NT2/D1 (cell line): ENCODE data around the gene TMEM214.

Experiments used
- DNase-seq: peaks from one replicate; pipeline ENCODE4 v3.0.0-alpha.2; 2011; ENCODE audit warnings: low read depth, low spot score
- H3K27me3 ChIP-seq: 2 replicates; pipeline ENCODE4 v1.6.0; 2011; ENCODE audit warnings: mild to moderate bottlenecking; ENCODE audit not compliant: insufficient read length, insufficient read depth
- H3K36me3 ChIP-seq: 2 replicates; pipeline ENCODE4 v1.6.1; 2011; ENCODE audit warnings: mild to moderate bottlenecking, low read length, mixed read lengths; ENCODE audit not compliant: insufficient read depth, insufficient read length
- H3K4me1 ChIP-seq: 2 replicates; pipeline ENCODE4 v1.5.1; 2011; ENCODE audit not compliant: insufficient read depth, insufficient read length
- H3K4me3 ChIP-seq: 2 replicates; pipeline ENCODE4 v1.5.1; 2011; ENCODE audit warnings: low read depth; ENCODE audit not compliant: insufficient read length
- H3K9ac ChIP-seq: 2 replicates; pipeline ENCODE4 v1.6.0; 2011; ENCODE audit warnings: low read depth; ENCODE audit not compliant: insufficient read length
- H3K9me3 ChIP-seq: 2 replicates; pipeline ENCODE4 v1.5.1; 2011; ENCODE audit warnings: mild to moderate bottlenecking, low read length; ENCODE audit not compliant: insufficient read depth
- SUZ12 ChIP-seq: IDR thresholded peaks from 2 replicates; pipeline ENCODE4 v1.6.1; 2011; ENCODE audit not compliant: insufficient read length, insufficient read depth; ENCODE audit errors: extremely low read depth
- YY1 ChIP-seq: IDR thresholded peaks from 2 replicates; pipeline ENCODE4 v1.6.1; 2011; ENCODE audit not compliant: insufficient read length, insufficient read depth
- ZNF274 ChIP-seq: IDR thresholded peaks from 2 replicates; pipeline ENCODE4 v1.6.1; 2011; ENCODE audit warnings: mild to moderate bottlenecking, low read depth, low read length

Gene TMEM214

GRCh38 chr2:27021253-27022049 lies 11.3 kb upstream of the TMEM214 start:
- no peak for DNase-seq
- TF ChIP-seq YY1 (no peak), ZNF274 (no peak), SUZ12 (no peak)
- Histone ChIP-seq H3K36me3 (peaks cover 35% of the 10 kb centered on the region), H3K27me3 (no peaks in the 10 kb centered on the region), H3K9me3 (no peaks in the 10 kb centered on the region), H3K9ac (no peak overlapping the region), H3K4me1 (peaks cover 10% of the 10 kb centered on the region), H3K4me3 (no peak overlapping the region)

GRCh38 chr2:27023740-27024139 lies 9.0 kb upstream of the TMEM214 start:
- H3K36me3 ChIP-seq: peaks cover 35% of the 10 kb centered on the region
- no peaks in the 10 kb centered on the region for H3K9me3 ChIP-seq
- TF ChIP-seq YY1 (no peak), SUZ12 (no peak), ZNF274 (no peak)
- H3K4me1 ChIP-seq: peaks cover 8% of the 10 kb centered on the region
- H3K9ac ChIP-seq: no peak overlapping the region
- H3K27me3 ChIP-seq: no peaks in the 10 kb centered on the region
- no peak overlapping the region for H3K4me3 ChIP-seq
- no peak for DNase-seq

GRCh38 chr2:27024188-27024587 lies 8.6 kb upstream of the TMEM214 start:
- no peaks in the 10 kb centered on the region for H3K9me3 ChIP-seq
- no peak for DNase-seq
- H3K27me3 ChIP-seq: no peaks in the 10 kb centered on the region
- no peak overlapping the region for H3K9ac ChIP-seq
- no peak overlapping the region for H3K4me3 ChIP-seq
- H3K36me3 ChIP-seq: peaks cover 39% of the 10 kb centered on the region
- peaks cover 8% of the 10 kb centered on the region for H3K4me1 ChIP-seq
- TF ChIP-seq SUZ12 (no peak), YY1 (no peak), ZNF274 (no peak)

- DNase-seq: no peak
- Histone ChIP-seq H3K4me3 (no peak overlapping the region), H3K36me3 (peaks cover 45% of the 10 kb centered on the region), H3K9me3 (no peaks in the 10 kb centered on the region), H3K4me1 (peaks cover 8% of the 10 kb centered on the region), H3K9ac (no peak overlapping the region), H3K27me3 (no peaks in the 10 kb centered on the region)
- no peak for TF ChIP-seq SUZ12
Observed at GRCh38 chr2:27024812-27025211, 8.0 kb upstream of the TMEM214 start.

GRCh38 chr2:27025281-27025800 lies 7.4 kb upstream of the TMEM214 start:
- Histone ChIP-seq H3K9ac (no peak overlapping the region), H3K4me1 (peaks cover 7% of the 10 kb centered on the region), H3K4me3 (no peak overlapping the region), H3K9me3 (no peaks in the 10 kb centered on the region), H3K27me3 (no peaks in the 10 kb centered on the region), H3K36me3 (peaks cover 50% of the 10 kb centered on the region)
- no peak for TF ChIP-seq SUZ12
- no peak for TF ChIP-seq YY1
- no peak for TF ChIP-seq ZNF274
- no peak for DNase-seq

GRCh38 chr2:27025861-27026851 lies 6.6 kb upstream of the TMEM214 start:
- peaks cover 4% of the 10 kb centered on the region for H3K4me1 ChIP-seq
- no peaks in the 10 kb centered on the region for H3K9me3 ChIP-seq
- no peak for TF ChIP-seq ZNF274
- TF ChIP-seq YY1: no peak
- no peak for TF ChIP-seq SUZ12
- DNase-seq: no peak
- peaks cover 56% of the 10 kb centered on the region for H3K36me3 ChIP-seq
- no peaks in the 10 kb centered on the region for H3K27me3 ChIP-seq
- no peak overlapping the region for H3K9ac ChIP-seq
- no peak overlapping the region for H3K4me3 ChIP-seq

- Histone ChIP-seq H3K9ac (no peak overlapping the region), H3K4me3 (no peak overlapping the region), H3K27me3 (no peaks in the 10 kb centered on the region), H3K4me1 (peaks cover 4% of the 10 kb centered on the region), H3K9me3 (no peaks in the 10 kb centered on the region), H3K36me3 (peaks cover 61% of the 10 kb centered on the region)
- TF ChIP-seq SUZ12 (no peak), YY1 (no peak), ZNF274 (no peak)
- no peak for DNase-seq
Observed at GRCh38 chr2:27027211-27027651, 5.5 kb upstream of the TMEM214 start.
